GM18951 (cell line): Measurements from ENCODE around the gene OR4D1.
"Not testable (repeated sequence)": the region's sequence is repeated elsewhere in the genome, so short reads cannot be mapped to it uniquely, and the experiment has no call there.

Experiments
- POLR2A ChIP-seq: IDR thresholded peaks from 4 replicates; pipeline ENCODE4 v1.6.1; 2011; ENCODE audit warnings: mild to moderate bottlenecking; ENCODE audit not compliant: insufficient read length, insufficient read depth; ENCODE audit errors: extremely low read depth
- in situ Hi-C: fragments of 300-500 bp; cut with MboI; formaldehyde crosslinking; loops from one replicate; pipeline ENCODE4 v1.12.0; 2022; ENCODE audit warnings: low sequenced_read_pairs, mixed read lengths, inconsistent platforms; ENCODE audit not compliant: unreplicated experiment

The OR4D1 gene

DNA sequence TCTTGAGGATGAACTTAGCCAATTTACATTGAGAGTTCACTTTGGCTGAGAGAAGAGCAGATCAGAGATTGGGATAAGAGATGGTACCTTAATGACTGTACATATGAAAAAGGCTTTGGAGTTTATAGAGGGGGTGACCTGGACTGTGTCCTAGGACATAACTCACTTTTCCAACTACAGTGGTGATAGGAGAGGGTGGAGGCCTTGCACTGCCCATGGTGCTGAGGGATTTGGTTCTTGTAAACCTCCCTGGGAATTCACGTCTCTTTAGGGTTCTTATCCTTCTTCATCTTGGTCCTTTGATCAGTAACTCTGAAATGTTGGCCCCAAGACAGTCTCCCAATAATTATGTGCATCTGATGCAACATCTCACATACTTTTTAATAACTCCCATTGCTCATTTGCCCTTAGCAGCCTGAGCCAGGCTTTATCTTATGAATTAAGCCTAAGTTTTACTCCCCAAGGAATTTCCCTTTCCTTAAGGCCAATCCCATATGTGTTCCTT is at the start of gene OR4D1:
OR4D1 (plus strand) TSS at position 455 of the 505 bp plus-strand sequence. CDS start 6,770 bp downstream, outside the sequence.
- no peak for TF ChIP-seq POLR2A
- in situ Hi-C loops: no loop called here

DNA sequence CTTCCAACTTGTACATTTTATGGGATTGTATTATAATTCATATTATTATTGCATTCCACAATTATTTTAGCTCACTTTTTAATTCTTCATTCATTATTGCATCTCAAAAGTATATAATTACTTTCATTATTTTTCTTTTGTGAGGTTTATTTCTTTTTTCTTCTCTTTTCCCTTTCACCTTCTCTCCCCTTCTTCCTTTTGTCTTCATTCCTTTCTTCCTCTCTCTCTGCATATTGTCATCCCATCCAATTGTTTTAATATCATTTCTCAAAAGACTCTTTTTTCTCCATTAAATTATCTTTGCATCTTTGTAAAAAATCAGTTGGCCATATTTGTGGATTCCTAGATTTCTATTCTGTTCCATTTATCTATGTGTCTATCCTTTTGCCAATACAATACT is 47.7 kb upstream of the OR4D1 start:
- in situ Hi-C loops: no loop called here
- TF ChIP-seq POLR2A: no peak

DNA sequence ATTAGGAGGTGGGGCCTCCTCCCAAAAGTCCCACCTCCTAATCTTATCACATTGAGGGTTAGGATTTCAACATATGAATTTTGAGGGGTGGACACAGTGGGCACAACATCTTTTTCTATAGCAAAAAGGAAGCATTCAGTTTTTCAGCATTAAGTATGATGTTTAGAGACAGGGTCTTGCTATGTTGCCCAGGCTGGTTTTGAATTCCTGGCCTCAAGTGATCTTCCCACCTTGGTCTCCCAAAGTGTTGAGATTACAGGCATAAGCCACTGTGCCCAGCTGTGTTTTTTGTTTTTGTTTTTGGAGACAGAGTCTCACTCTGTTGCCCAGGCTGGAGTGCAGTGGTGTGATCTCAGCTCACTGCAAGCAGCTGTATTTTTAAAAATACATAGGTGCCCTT is 46.3 kb upstream of the OR4D1 start:
- in situ Hi-C loops: not testable (repeated sequence)

DNA sequence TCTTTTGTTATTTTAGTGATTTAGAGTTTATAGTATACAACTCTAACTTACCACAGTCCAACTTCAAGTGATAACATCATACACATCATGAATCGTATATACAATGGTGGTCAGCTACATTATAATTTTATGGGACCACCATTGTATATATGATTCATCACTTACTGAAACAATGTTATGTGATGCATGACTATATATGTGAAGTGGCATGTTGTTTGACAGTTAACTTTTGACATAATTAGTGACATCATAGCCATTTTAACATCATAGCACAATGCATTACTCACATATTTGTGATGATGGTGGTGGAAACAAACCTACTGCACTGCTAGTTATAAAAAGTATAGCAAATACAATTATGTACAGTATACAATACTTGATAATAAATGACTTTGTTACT is 43.1 kb upstream of the OR4D1 start:
- no peak for TF ChIP-seq POLR2A
- in situ Hi-C loops: no loop called here

DNA sequence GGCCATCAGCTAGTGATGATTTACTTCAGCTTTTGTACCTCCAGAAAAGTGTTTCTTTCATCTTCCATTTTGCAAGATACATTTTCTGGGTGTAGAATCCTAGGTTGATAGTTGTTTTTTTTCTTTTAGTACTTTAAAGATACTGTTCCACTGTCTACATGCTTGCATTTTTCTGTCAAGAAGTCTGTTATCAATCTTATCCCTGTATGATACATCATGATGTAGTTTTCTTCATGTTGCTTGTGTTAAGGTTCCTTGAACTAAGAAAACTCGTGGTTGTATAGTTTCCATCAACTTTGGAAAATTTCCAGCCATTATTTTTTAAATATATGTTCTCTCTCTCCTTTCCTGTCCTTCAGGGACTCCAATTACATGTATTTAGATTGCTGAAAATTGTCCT is 40.9 kb upstream of the OR4D1 start:
- in situ Hi-C loops: no loop called here
- TF ChIP-seq POLR2A: no peak

DNA sequence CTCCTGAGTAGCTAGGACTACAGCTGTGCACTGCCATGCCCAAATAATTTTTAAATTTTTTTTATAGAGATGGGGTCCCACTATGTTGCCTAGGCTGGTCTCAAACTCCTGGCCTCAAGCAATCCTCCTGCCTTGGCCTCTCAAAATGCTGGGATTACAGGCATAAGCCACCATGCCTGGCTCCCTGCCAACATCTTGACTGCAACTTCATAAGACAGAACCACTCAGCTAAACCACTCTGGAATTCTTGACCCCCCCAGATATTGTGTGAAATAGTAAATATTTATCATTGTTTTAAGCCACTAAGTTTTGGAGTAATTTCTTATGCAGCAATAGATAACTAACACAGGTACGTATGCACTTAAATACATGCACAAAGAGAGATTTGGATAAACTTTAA is 39.0 kb upstream of the OR4D1 start:
- TF ChIP-seq POLR2A: no peak
- in situ Hi-C loops: no loop called here

DNA sequence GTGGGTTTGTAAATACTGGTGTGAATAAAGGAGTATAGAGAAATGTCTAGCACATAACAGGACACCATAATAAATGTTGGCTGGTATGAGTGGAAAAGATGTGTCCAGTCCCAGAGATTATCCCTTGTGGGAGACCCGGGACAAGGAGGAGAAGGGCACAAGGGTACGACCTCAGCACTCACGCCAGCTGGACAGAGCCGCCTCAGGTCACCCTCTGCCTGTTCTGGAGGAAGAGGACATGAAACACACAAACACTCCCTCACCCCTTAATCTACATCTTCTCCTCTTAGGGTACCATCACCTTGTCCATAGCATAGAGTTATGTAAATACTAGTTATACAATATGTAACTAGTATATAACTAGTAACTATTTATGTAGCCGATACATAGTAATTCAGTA is 38.2 kb upstream of the OR4D1 start:
- in situ Hi-C loops: loop anchor here (10.0 kb wide), 1 partner anchor 255 kb away; the partner anchor contains the start of gene MRPS23
- no peak for TF ChIP-seq POLR2A

DNA sequence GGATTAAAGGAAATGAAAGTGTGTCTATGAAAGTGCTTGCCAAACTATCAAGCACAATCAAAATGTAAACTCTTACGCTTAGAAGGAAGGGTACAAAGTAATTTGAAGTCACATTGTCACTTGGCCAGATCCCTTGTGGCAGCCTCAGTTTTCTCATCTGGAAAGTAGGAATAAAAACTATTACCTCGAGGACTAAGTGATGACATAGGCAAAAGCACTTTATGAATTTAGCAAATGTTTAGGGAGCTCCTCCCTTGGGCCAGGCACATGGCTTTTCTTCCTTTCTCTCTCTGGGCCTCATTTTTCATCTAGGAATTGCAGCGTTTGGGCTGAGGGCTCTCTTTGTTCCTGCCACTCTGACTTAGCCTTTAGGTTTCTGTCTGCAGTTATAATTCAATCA is 36.5 kb upstream of the OR4D1 start:
- in situ Hi-C loops: loop anchor here (10.0 kb wide), 1 partner anchor 257 kb away; the partner anchor contains the start of gene MRPS23

DNA sequence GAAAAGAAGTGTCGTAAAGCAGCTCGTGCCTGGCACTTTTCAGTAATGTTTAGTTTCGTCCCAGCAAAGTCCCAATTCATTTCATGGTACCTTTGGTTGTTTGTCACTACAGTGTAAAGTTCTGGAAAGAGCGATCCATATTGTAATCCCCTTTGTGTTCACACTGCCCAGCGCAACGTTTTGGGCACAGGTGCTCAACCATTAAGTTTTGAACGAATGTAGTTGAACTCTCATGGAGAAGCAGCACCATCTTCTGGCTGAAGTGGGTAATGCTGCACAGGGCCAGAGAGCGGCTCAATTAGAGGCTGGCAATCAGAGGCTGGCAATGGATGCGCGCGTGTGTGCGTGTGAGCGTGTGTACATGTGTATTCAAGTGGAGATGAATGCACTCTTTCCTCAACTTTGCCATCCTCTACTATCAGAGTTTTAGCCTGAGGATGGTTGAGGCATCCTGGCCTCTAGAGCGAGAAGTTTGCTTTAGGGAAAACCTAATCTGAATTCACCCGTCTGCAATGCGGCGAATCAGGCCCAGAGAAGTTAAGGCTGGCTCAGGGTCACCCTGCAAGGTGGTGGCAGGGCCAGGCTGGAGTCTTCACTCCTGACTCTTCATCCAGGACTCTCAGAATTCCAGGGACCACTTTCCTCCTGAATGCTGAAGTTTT is 35.1 kb upstream of the OR4D1 start:
- no peak for TF ChIP-seq POLR2A
- in situ Hi-C loops: loop anchor here (10.0 kb wide), 1 partner anchor 258 kb away; the partner anchor contains the start of gene MRPS23

More for the DNA sequence above, 36.5 kb upstream of the OR4D1 start:
- TF ChIP-seq POLR2A: no peak

DNA sequence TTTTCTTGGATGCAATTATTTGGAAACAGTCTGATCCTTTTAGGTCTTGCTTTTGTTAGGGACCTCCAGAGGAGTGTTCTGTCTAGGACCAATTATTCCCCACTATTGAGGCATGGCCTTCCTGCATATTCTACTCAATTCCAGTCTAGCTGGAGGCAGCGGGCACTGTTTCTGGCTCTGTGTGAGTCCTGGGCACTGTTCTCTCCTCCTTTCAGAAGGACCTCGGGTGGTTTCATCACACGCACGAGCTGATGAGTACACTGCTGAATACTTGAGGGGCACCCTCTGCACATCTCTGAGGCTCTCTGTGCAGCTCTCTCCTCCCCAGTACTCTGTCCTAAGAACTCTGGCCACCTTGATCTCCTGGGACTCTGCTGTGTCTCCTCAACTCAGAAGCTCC is 34.2 kb upstream of the OR4D1 start:
- in situ Hi-C loops: loop anchor here (10.0 kb wide), 1 partner anchor 259 kb away; the partner anchor contains the start of gene MRPS23
- TF ChIP-seq POLR2A: no peak

DNA sequence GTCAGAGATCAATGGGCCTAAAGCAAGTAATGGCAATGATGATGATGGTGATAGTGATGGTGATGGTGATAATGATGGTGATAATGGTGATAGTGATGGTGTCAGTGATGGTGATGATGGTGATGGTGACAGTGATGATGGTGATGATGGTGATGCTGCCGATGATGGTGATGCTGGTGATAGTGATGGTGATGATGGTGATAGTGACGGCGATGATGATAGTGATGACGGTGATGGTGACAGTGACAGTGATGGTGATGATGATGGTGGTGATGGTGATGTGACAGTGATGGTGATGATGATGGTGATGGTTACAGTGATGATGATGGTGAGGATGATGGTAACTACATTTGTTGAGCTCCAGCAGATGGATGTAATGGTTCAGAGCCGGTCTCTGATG is 30.8 kb upstream of the OR4D1 start:
- in situ Hi-C loops: loop anchor here (10.0 kb wide), 1 partner anchor 263 kb away; the partner anchor contains the start of gene MRPS23
- no peak for TF ChIP-seq POLR2A

DNA sequence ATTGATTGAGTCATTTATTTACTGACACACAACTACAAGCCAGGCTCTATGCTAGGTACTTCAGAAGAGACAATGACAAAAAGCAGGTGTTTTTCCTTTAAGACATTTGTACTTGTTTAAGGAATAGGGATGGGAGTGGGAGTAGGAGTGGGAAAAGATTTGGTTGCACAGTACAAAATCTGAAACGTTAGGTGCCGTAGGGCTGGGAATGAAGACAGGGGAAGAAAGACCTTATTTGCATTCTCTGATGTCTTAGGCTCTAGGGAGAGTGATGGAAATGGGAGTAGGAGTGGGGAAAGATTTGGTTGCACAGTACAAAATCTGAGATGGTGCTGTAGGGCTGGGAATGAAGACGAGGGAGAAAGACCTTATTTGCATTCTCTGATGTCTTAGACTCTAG is 28.7 kb upstream of the OR4D1 start:
- in situ Hi-C loops: loop anchor here (10.0 kb wide), 1 partner anchor 265 kb away; the partner anchor contains the start of gene MRPS23
- no peak for TF ChIP-seq POLR2A

DNA sequence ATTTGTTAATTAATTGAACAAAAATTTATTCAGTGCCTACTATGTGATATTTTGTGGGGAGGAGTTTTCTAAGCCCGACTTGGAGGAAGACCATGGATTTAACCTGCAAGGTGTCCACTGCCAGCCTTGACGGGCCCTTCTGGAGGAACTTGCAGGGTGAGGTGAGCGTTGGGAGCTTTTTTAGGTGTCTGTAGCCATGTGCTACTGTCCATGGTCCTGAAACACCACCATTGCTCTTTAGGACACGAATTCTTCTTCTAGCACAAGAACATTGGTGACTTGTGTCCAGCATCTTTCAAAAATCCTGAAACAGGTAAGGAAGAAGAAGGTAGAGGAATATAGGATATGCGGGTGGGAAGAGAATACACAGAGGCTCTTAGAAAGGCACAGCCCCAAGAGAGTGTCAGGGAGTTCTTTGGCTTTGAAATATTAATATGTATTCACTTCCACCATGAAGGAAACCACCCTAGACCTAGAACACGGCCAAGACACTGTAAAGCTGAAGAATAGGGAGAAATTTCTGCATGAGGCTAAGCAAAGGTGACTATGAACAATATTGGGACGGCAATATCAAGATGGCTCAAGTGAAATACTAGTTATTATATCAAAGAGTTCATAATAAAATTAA is 27.9 kb upstream of the OR4D1 start:
- no peak for TF ChIP-seq POLR2A
- in situ Hi-C loops: no loop called here

DNA sequence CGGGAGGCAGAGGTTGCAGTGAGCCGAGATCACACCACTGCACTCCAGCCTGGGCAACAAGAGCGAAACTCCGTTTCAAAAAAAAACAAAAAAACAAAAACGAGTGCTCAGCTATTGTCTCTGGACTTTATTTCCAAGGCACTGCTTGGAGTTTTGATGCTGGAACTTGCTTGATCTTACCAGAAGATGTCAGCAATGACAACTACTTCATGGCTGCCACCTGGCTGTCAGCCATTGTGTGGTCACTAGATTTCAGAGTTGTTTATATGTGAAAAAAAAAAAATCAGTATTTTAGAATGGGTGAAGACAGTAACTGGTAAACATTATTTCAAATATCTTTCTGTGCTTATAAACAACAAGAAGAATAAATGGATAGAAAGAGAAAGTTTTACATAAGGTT is 26.3 kb upstream of the OR4D1 start:
- in situ Hi-C loops: no loop called here
- no peak for TF ChIP-seq POLR2A
